AG10803 (cell line): ENCODE data around the gene FIS1.
"Not testable (repeated sequence)": the region's sequence is repeated elsewhere in the genome, so short reads cannot be mapped to it uniquely, and the experiment has no call there.

ENCODE experiments used
- DNase-seq: peaks from one replicate; pipeline ENCODE4 v3.0.0; 2010; ENCODE audit warnings: low read depth
- H3K4me3 ChIP-seq: 2 replicates; pipeline ENCODE4 v1.5.1; 2011; ENCODE audit warnings: mild to moderate bottlenecking, low read length, control low read depth
- TF ChIP-seq, protein P1 (sequence below): conservative IDR thresholded peaks from 2 replicates; pipeline ENCODE4 v1.5.1; 2011; ENCODE audit warnings: mild to moderate bottlenecking, low read length, control low read depth, inconsistent platforms

FIS1 gene

GRCh38 chr7:101269664-101270063 lies 24.8 kb upstream of the FIS1 start:
- TF ChIP-seq, protein P1, sequence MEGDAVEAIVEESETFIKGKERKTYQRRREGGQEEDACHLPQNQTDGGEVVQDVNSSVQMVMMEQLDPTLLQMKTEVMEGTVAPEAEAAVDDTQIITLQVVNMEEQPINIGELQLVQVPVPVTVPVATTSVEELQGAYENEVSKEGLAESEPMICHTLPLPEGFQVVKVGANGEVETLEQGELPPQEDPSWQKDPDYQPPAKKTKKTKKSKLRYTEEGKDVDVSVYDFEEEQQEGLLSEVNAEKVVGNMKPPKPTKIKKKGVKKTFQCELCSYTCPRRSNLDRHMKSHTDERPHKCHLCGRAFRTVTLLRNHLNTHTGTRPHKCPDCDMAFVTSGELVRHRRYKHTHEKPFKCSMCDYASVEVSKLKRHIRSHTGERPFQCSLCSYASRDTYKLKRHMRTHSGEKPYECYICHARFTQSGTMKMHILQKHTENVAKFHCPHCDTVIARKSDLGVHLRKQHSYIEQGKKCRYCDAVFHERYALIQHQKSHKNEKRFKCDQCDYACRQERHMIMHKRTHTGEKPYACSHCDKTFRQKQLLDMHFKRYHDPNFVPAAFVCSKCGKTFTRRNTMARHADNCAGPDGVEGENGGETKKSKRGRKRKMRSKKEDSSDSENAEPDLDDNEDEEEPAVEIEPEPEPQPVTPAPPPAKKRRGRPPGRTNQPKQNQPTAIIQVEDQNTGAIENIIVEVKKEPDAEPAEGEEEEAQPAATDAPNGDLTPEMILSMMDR: no peak
- DNase-seq: no peak
- no peak overlapping the region for H3K4me3 ChIP-seq

GRCh38 chr7:101265622-101266516 lies 21.0 kb upstream of the FIS1 start:
- no peak for DNase-seq
- H3K4me3 ChIP-seq: no peak overlapping the region
- TF ChIP-seq, protein P1: no peak

GRCh38 chr7:101264102-101264706 lies 19.3 kb upstream of the FIS1 start:
- not testable (repeated sequence) for H3K4me3 ChIP-seq, DNase-seq

- DNase-seq: peak; percentile 46
- H3K4me3 ChIP-seq: no peak overlapping the region
- TF ChIP-seq, protein P1: no peak
Observed at GRCh38 chr7:101258243-101258731, 13.4 kb upstream of the FIS1 start.

GRCh38 chr7:101255796-101256195 lies 10.9 kb upstream of the FIS1 start:
- H3K4me3 ChIP-seq: no peak overlapping the region
- DNase-seq: no peak
- TF ChIP-seq, protein P1: no peak

DNA sequence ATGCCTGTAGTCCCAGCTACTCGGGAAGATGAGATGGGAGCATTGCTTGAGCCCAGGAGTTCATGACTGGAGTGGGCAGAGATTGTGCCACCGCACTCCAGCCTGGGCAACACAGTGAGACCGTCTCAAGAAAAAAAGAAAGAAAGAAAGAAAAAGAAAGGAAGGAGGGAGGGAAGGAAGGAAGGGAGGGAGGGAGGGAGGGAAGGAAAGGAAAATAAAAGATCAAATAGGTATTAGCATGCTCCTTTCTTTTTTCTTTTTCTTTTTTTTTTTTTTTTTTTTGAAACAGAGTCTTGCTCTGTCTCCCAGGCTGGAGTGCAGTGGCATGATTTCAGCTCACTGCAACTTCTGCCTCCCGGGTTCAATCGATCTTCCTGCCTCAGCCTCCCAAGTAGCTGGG lies 8.3 kb upstream of the FIS1 start:
- not testable (repeated sequence) for DNase-seq, H3K4me3 ChIP-seq

- peak; percentile 98 for DNase-seq
- peak overlapping the region; percentile 98 for H3K4me3 ChIP-seq
- TF ChIP-seq, protein P1: no peak
Observed at GRCh38 chr7:101251871-101252659, 7.2 kb upstream of the FIS1 start.

DNA sequence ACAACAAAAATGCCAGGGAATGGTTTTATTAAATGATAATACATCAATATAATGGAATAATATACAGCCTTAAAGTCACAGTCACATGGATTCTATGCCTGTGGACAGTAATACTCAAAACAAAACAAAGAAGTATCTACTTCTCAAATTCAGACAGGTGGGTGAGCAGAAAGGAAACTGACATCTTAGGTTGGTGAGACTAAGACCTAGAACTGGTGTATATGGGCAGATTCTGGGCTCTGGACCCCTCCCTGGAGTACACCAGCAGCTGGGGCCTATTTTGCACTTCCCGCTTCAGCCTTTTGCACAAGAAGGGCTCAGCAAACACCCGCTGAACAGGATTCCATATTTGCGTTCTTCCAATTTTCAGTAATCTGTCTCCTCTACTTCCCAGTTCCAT lies 5.4 kb upstream of the FIS1 start:
- H3K4me3 ChIP-seq: no peak overlapping the region
- TF ChIP-seq, protein P1: no peak
- DNase-seq: no peak
